Spleen (tissue), 7 donors: ENCODE results near the gene SERPINH1.

Source experiments
- CTCF ChIP-seq, 11 experiments: fragments of 200-600 bp in 7 of 11; fragments of 450-650 bp in 4 of 11; sonication (generic) in 4 of 11; IDR thresholded peaks in 8 of 11; conservative IDR thresholded peaks in 3 of 11; 1 replicate in 7 of 11; 2 replicates in 4 of 11; pipeline versions ENCODE4 v1.4.0 to v1.8.0; 2016 to 2021; ENCODE audit warnings: antibody characterized with exemption in 11 of 11, inconsistent platforms in 4 of 11, mild to moderate bottlenecking in 1 of 11
- POLR2A ChIP-seq, 3 donors: fragments of 450-650 bp; IDR thresholded peaks; one replicate each; pipeline ENCODE4 v1.5.1; 2017; ENCODE audit warnings: antibody characterized with exemption in 3 of 3, mild to moderate bottlenecking in 1 of 3
- donor health status: DM: no; HTN: no; CAD: no; lungs with moderate emphysema.
- donor health status: DM: no; HTN: no; CAD: no.
- donor health status: DM: no; HTN: no; CAD: no.

GRCh38 chr11:75558939-75559843 is 2.9 kb upstream of the SERPINH1 start:
- TF ChIP-seq CTCF (IDR thresholded peaks at IDR 0.05 in 8 of 11, conservative IDR thresholded peaks at IDR 0.05 in 3 of 11) (no peak), POLR2A (IDR thresholded peaks at IDR 0.05) (no peak)
